22Rv1 (cell line): ENCODE data around the gene OSM.

Experiments
- H3K27ac ChIP-seq: fragments of 450-650 bp; 2 replicates; pipeline ENCODE4 v1.5.1; 2017
- ZFX ChIP-seq: fragments of 450-650 bp; IDR thresholded peaks from 2 replicates; pipeline ENCODE4 v1.6.1; 2017; ENCODE audit warnings: antibody characterized with exemption, borderline replicate concordance
- TF ChIP-seq, protein P1 (sequence below): fragments of 450-650 bp; IDR thresholded peaks from 2 replicates; pipeline ENCODE4 v1.5.1; 2017; ENCODE audit warnings: mild to moderate bottlenecking

The OSM gene

DNA sequence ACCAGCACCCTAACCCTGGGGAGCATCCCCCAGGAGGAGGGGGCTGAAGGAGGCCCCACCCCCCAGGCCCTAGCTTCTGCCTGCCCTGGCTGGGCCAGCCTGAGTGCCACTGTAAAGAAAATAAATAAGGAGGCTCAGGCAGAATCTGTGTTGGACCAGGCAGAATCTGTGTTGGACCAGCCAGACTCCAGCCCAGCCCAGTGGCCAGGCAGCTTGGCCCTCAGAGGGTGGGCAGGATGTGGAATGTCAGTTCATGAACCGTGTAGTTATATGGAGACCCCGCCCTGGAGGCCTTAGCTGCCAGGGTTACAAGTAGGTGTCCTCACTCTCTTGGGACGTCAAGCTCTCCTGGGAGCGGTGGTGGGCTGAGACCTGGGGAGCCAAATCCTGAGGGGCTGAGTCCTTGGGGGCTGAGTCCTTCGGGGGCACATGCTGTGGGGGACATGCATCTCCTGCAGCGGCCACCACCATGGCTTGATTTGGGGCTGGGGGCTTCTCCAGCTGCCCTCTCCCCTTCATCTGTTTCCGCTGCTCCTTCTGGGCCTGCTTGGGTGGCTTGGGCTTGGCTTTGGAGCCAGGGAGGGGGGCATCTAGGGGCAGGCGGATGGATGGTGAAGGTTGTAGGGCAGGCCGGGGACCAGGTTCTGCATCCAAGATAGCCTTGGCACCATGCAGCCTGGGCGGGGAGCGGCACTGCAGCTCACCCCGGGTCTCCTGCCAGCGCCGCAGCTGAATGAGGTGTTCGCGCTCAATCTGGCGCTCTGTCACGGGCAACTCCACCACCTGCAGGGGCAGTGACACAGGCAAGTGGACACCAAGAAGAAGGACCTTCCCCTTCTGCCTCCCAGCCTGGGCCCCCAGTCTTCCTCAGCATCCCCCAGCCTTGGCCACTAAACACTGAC, 25.7 kb upstream of the OSM start:
- H3K27ac ChIP-seq = no peak overlapping the region; the same call in 1 of the 2 replicates
- TF ChIP-seq ZFX = no peak
- TF ChIP-seq, protein P1, sequence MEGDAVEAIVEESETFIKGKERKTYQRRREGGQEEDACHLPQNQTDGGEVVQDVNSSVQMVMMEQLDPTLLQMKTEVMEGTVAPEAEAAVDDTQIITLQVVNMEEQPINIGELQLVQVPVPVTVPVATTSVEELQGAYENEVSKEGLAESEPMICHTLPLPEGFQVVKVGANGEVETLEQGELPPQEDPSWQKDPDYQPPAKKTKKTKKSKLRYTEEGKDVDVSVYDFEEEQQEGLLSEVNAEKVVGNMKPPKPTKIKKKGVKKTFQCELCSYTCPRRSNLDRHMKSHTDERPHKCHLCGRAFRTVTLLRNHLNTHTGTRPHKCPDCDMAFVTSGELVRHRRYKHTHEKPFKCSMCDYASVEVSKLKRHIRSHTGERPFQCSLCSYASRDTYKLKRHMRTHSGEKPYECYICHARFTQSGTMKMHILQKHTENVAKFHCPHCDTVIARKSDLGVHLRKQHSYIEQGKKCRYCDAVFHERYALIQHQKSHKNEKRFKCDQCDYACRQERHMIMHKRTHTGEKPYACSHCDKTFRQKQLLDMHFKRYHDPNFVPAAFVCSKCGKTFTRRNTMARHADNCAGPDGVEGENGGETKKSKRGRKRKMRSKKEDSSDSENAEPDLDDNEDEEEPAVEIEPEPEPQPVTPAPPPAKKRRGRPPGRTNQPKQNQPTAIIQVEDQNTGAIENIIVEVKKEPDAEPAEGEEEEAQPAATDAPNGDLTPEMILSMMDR = no peak

DNA sequence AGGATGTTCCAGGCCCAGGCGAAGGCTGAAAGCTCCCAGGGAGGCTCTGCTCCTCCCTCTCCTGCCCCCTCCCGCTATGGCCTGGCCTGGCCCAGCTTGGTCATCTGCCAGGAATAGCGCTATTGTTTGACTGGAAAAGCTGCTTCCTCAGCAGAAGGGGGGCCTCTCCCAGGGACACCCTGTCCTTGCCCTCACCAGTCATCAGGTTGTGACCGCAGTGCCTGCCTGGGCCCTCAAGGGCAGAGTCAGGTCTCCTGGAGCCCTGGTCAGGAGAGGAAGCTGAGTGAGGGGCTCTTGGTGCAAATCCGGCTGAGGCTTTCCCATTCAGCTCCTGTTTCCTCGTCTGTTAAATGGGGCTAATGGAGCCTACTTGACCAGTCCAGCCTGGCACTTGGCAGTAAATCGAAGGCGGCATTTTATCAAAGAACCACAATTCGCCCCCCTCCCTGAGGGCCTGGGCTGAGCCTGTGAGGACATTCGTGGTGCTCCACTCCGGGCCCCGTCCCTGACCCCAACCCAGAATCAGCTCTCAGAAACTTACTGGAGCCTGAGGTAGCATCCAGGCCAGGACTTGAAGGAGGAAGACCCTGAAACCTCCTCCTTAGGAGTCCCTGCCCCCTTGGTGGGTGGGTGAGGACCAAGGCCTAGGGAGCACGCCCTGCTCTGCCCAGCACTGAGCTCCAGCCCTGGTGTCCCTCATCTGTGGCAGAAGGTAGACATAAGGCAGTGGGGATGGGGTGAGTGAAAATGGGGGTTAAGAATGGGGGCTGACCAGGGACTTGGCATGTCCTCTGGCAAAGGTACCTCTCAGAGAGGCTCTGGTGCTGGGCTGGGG, 24.6 kb upstream of the OSM start:
- H3K27ac ChIP-seq = peak overlapping the region; percentile 69
- no peak for TF ChIP-seq ZFX
- TF ChIP-seq, protein P1 = no peak

DNA sequence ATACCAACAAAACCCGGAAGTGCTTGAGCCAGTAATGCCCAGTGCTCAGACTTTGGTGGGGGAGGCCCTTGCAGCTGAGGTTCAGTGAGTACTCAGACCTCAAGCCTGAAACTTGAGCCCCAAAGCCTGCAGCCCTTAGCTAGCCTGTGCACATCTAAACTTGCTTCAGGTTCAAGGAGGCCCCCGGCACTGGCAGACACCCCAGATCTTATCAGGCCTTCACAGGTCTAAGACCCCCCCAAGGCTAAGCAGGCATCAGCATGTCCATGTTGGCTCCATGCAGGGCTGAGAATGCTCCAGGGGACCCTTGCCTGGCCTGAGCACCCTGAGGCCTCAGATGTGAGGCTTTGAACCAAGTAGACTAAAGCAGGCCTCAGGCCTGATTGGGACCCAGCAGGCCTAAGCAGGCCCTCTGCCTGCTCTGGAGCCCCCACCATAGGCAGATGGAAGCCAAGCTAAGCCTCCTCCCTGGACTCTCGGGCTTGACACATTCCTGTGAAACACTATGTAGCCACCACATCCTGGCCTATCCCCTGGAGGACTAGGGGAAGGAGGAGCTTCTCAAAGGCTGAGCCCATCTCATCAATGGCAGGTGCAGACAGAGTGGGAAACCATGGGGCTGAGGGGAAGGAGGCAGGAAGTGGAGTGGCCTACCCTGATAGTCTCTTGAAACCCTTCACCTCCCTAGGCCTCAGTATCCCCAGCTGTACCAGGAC, 23.8 kb upstream of the OSM start:
- TF ChIP-seq, protein P1 = no peak
- no peak for TF ChIP-seq ZFX
- peak overlapping the region; percentile 69 for H3K27ac ChIP-seq

DNA sequence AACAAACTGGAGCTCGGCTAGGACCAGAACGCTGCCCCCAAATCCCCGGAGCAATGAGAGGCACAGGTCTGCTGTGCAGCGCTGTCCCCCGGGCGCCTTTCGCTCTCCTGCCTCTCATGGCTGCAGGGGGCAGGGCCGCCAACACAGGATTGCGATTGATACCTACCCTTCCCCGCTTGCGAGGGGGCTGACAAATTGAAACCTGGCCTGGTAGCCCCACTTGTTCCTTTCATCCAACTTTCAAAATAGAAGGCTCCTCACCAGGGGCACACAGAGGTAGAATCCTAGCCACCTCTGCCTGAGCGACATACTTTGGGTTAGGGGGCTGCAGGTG, 23.3 kb upstream of the OSM start:
- TF ChIP-seq, protein P1 = no peak
- TF ChIP-seq ZFX = no peak

DNA sequence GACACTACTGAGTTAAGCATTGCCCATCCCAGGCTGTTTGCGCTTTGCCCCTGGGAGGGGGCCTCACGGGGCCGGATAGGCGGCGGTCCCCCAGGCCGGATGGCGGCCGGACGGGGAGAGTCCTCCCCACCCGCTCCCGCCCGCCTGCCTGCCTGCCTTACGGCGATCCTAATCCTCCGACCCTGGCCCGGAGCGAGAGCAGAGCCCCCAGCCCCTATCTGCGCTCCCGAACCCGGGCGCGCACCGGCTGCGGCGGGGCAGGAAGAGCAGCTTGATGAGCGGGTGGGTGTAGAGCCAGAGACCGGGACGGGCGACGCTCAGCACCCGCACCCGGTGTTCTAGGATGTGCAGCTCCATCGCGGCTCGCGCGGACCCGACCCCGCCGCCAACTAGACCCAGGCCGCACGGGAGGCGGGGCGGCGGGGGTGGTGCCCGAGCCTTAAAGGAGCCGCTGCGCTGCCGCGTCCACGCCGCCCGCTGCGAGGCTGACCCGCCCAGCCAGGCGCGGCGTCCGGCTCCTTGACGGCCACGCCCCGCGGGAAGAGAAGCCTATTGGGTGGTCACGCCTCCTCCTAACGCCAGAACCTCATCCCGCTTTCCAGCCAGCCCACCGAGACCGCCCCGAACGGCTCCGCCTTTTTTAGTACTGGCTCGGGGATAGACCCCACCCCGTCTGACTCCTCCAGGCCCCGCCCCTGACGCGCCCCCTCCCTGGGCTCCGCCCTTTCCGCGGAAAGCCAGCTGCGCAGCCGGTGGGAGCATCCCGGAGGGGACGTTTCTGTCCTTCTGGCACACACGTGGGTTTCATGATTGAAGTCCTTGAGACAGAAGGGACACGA, 22.7 kb upstream of the OSM start, which contains the start of gene CASTOR1:
Gene CASTOR1, minus strand, starts transcription at position 365 of the 839 bp plus-strand sequence. Its CDS starts 8 bp downstream, at position 357.
- peak within 1 kb of the TSS; percentile 69 for H3K27ac ChIP-seq
- TF ChIP-seq ZFX = no peak
- TF ChIP-seq, protein P1 = no peak

More for the DNA sequence above, 23.3 kb upstream of the OSM start:
- peak overlapping the region; percentile 69 for H3K27ac ChIP-seq

DNA sequence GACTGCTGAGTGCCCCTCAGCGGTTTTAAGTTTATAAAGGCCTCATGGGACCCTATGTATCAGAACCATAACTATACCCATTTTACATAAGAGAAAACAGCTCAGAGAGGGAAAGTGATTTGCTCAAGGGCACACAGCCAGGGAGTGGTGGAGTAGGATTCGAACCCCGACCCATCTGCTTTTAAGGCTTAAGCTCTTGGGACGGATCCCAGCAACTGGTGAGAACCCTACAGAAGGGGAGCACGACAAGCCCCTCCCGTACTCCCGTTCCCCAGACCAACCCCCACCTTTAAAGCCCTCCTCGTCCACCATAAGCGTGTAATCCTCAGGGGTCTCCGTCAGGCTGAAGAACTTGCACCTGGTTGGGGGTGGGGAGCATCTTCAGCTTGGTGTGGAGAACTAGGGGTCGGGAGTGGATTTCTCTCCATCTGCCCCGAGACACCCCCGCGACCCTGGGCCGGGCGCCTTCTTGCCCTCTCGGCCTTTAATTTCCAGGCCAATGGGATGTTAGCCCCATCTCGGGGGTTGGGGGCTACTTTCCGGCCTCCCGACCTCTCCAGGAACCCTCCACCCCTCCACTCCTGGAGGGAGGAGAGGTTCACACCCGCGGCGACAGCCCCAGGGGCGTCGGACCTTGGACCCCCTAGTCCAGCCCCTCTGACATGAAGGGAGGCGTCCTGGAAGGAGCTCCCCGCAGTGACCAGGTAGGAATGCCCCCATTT, 21.9 kb upstream of the OSM start:
- TF ChIP-seq ZFX = no peak
- TF ChIP-seq, protein P1 = no peak
- H3K27ac ChIP-seq = peak overlapping the region; percentile 69
